NCI-H2227 (cell line): Measurements from ENCODE around the gene LYZL2.
A peak's percentile ranks its signal among the peaks of the same experiment; 100 is the strongest.
"Not testable (repeated sequence)": the region's sequence is repeated elsewhere in the genome, so short reads cannot be mapped to it uniquely, and the experiment has no call there.

ENCODE experiments used
- DNase-seq: peaks from one replicate; lab custom pipeline; 2025; ENCODE audit not compliant: unreplicated experiment; lab: John Stamatoyannopoulos, UW

LYZL2 gene

GRCh38 chr10:30596013-30596412 is 33.5 kb downstream of the LYZL2 start:
- DNase-seq = no peak

GRCh38 chr10:30594077-30594476 is 35.5 kb downstream of the LYZL2 start:
- no peak for DNase-seq

GRCh38 chr10:30592770-30593169 is 36.8 kb downstream of the LYZL2 start:
- not testable (repeated sequence) for DNase-seq

GRCh38 chr10:30591249-30591670 is 38.3 kb downstream of the LYZL2 start:
- peak; percentile 55 for DNase-seq

GRCh38 chr10:30589441-30589840 is 40.1 kb downstream of the LYZL2 start:
- no peak for DNase-seq

- no peak for DNase-seq
These were observed 42.0 kb downstream of the LYZL2 start for GRCh38 chr10:30587522-30588031.

GRCh38 chr10:30586828-30587227 is 42.7 kb downstream of the LYZL2 start:
- DNase-seq = no peak

- no peak for DNase-seq
These were observed 45.7 kb downstream of the LYZL2 start for GRCh38 chr10:30583778-30584415.

GRCh38 chr10:30581779-30582380 is 47.7 kb downstream of the LYZL2 start:
- DNase-seq = peak; percentile 21

GRCh38 chr10:30580676-30581075 is 48.9 kb downstream of the LYZL2 start:
- DNase-seq = no peak

GRCh38 chr10:30580241-30580640 is 49.3 kb downstream of the LYZL2 start:
- DNase-seq = no peak

GRCh38 chr10:30579574-30579973 is 50.0 kb downstream of the LYZL2 start:
- DNase-seq = peak; percentile 7

GRCh38 chr10:30577048-30577447 is 52.5 kb downstream of the LYZL2 start:
- DNase-seq = no peak

GRCh38 chr10:30576641-30577040 is 52.9 kb downstream of the LYZL2 start:
- DNase-seq = no peak

GRCh38 chr10:30574432-30574796 is 55.1 kb downstream of the LYZL2 start:
- DNase-seq = no peak

GRCh38 chr10:30573721-30574431 is 55.7 kb downstream of the LYZL2 start:
- no peak for DNase-seq

- DNase-seq = no peak
These were observed 64.1 kb downstream of the LYZL2 start for GRCh38 chr10:30565449-30565848.

- no peak for DNase-seq
These were observed 66.8 kb downstream of the LYZL2 start for GRCh38 chr10:30562787-30563186.
